ENCODE data around the gene IGSF21. TPM values are rescaled to one million over a fixed set of nuclear protein-coding genes. Genes with fewer than 3 reads are reported as not detected.
"Not testable (repeated sequence)": the region's sequence is repeated elsewhere in the genome, so short reads cannot be mapped to it uniquely, and the experiment has no call there.

IGSF21 gene
- polyA plus RNA-seq, 3 donors: 0.21 to 0.36 (median 0.24) TPM

GRCh38 chr1:18354612-18355011 is 247.0 kb downstream of the IGSF21 start:
- DNase-seq: no peak

- no peak for DNase-seq
Measured at GRCh38 chr1:18357622-18358230, 250.1 kb downstream of the IGSF21 start.

- no peak for DNase-seq
Measured at GRCh38 chr1:18358600-18358999, 251.0 kb downstream of the IGSF21 start.

- DNase-seq: no peak
Measured at GRCh38 chr1:18360251-18360650, 252.7 kb downstream of the IGSF21 start.

- no peak for DNase-seq
Measured at GRCh38 chr1:18362150-18362549, 254.6 kb downstream of the IGSF21 start.

GRCh38 chr1:18363436-18363835 is 255.8 kb downstream of the IGSF21 start:
- DNase-seq: no peak

- no peak for DNase-seq
Measured at GRCh38 chr1:18365099-18365705, 257.6 kb downstream of the IGSF21 start.

GRCh38 chr1:18372505-18372904 is 264.9 kb downstream of the IGSF21 start:
- not testable (repeated sequence) for DNase-seq

GRCh38 chr1:18373151-18373550 is 265.6 kb downstream of the IGSF21 start:
- DNase-seq: no peak

- DNase-seq: no peak
Measured at GRCh38 chr1:18373882-18374493, 266.4 kb downstream of the IGSF21 start.

GRCh38 chr1:18376661-18377060 is 269.1 kb downstream of the IGSF21 start:
- DNase-seq: no peak

GRCh38 chr1:18380288-18380687 is 272.7 kb downstream of the IGSF21 start:
- no peak for DNase-seq

GRCh38 chr1:18384059-18384458 is 276.5 kb downstream of the IGSF21 start:
- no peak for DNase-seq

GRCh38 chr1:18384471-18384870 is 276.9 kb downstream of the IGSF21 start:
- no peak for DNase-seq

- DNase-seq: peak; percentile 84
Measured at GRCh38 chr1:18385239-18385790, 277.7 kb downstream of the IGSF21 start.

- DNase-seq: no peak
Measured at GRCh38 chr1:18386591-18386990, 279.0 kb downstream of the IGSF21 start.

GRCh38 chr1:18387307-18387706 is 279.7 kb downstream of the IGSF21 start:
- DNase-seq: no peak

GRCh38 chr1:18390953-18391352 is 283.4 kb downstream of the IGSF21 start:
- no peak for DNase-seq

GRCh38 chr1:18394563-18395156 is 287.1 kb downstream of the IGSF21 start:
- no peak for DNase-seq

GRCh38 chr1:18396247-18396980 is 288.8 kb downstream of the IGSF21 start:
- no peak for DNase-seq

- DNase-seq: no peak
Measured at GRCh38 chr1:18397641-18398040, 290.0 kb downstream of the IGSF21 start.
